CD4-positive, alpha-beta T cell (primary cell): ENCODE data around the gene HDGFL3. TPM values are rescaled to one million over a fixed set of nuclear protein-coding genes. Genes with fewer than 3 reads are reported as not detected.
A peak's percentile ranks its signal among the peaks of the same experiment; 100 is the strongest.

Experiments used
- ATAC-seq: fragments of 200-7000 bp; cut with Tn5 transposase; one replicate; pipeline ENCODE4 v1.10.0; 2022; ENCODE audit warnings: mild to moderate bottlenecking; ENCODE audit not compliant: poor library complexity
- CTCF ChIA-PET: fragments of 350-600 bp; sonication (Branson Sonifier 250); formaldehyde crosslinking; loops from one replicate; lab custom pipeline; 2021; ENCODE audit warnings: antibody characterized with exemption, inconsistent platforms; lab: Charles Lee
- POLR2A ChIA-PET: fragments of 350-600 bp; sonication (Branson Sonifier 250); formaldehyde crosslinking; loops from one replicate; lab custom pipeline; 2021; ENCODE audit warnings: antibody characterized with exemption, inconsistent platforms; lab: Charles Lee
- DNase-seq, 14 experiments: peaks; one replicate each; pipeline ENCODE4 v3.0.0-alpha.2; 2013 to 2020; ENCODE audit warnings: mixed read lengths in 2 of 14
- H3K27ac ChIP-seq, 2 donors: one replicate each; pipeline versions ENCODE4 v1.5.1 to v1.7.0; 2013; ENCODE audit warnings: low read length in 2 of 2, low read depth in 1 of 2, mild to moderate bottlenecking in 1 of 2
- H3K27me3 ChIP-seq, 2 experiments: 1 replicate in 1 of 2; 2 replicates in 1 of 2; pipeline versions ENCODE4 v1.6.1 to v1.7.0; 2013; ENCODE audit warnings: low read length in 2 of 2, control low read depth in 1 of 2, mild to moderate bottlenecking in 1 of 2, moderate library complexity in 1 of 2; ENCODE audit not compliant: insufficient read depth in 2 of 2, control insufficient read depth in 1 of 2
- H3K36me3 ChIP-seq: one replicate; pipeline ENCODE4 v1.6.1; 2013; ENCODE audit warnings: low read length, control low read depth; ENCODE audit not compliant: insufficient read depth
- H3K4me1 ChIP-seq: one replicate; pipeline ENCODE4 v1.6.1; 2013; ENCODE audit warnings: low read length, control low read depth; ENCODE audit not compliant: insufficient read depth
- H3K4me3 ChIP-seq: one replicate; pipeline ENCODE4 v1.5.1; 2013; ENCODE audit warnings: mild to moderate bottlenecking, low read length, moderate library complexity
- H3K9me3 ChIP-seq, 2 experiments: 1 replicate in 1 of 2; 2 replicates in 1 of 2; pipeline versions ENCODE4 v1.6.1 to v1.7.0; 2013; ENCODE audit warnings: low read length in 2 of 2, mild to moderate bottlenecking in 2 of 2, control low read depth in 1 of 2, moderate library complexity in 1 of 2; ENCODE audit not compliant: control insufficient read depth in 1 of 2, insufficient read depth in 1 of 2
- H3K27ac Mint-ChIP-seq: one replicate; pipeline ENCODE4 v1.8.0; 2020; ENCODE audit warnings: mixed read lengths
- H3K27me3 Mint-ChIP-seq: one replicate; pipeline ENCODE4 v1.8.0; 2021; ENCODE audit warnings: mixed read lengths
- H3K36me3 Mint-ChIP-seq: one replicate; pipeline ENCODE4 v1.8.0; 2021; ENCODE audit warnings: low read depth, mixed read lengths
- H3K4me1 Mint-ChIP-seq: one replicate; pipeline ENCODE4 v1.8.0; 2021; ENCODE audit warnings: low read depth, mixed read lengths
- H3K4me3 Mint-ChIP-seq: one replicate; pipeline ENCODE4 v1.8.0; 2020; ENCODE audit warnings: mild to moderate bottlenecking, mixed read lengths
- H3K9me3 Mint-ChIP-seq: one replicate; pipeline ENCODE4 v1.8.0; 2020; ENCODE audit warnings: mixed read lengths
- intact Hi-C, 2 experiments: fragments of 100-400 bp; cut with DNase I in 1 of 2; cut with micrococcal nuclease in 1 of 2; formaldehyde crosslinking; loops; one replicate each; pipeline versions ENCODE4 v1.15.1 to v1.9.0; 2023 to 2025; cut with DNase I, micrococcal nuclease
- total RNA-seq, 174 experiments: library from RNA in 2 of 174; stranded (reverse) in 2 of 174; gene quantifications; one replicate each; pipeline ENCODE4 v1.2.3 and lab custom pipeline; 2021 to 2026
- TF ChIP-seq, protein P1 (sequence below): fragments of 200-600 bp; IDR thresholded peaks from one replicate; pipeline ENCODE4 v1.8.0; 2022; ENCODE audit warnings: antibody characterized with exemption, mild to moderate bottlenecking

HDGFL3 gene
- total RNA-seq, 2 experiments from 2014 or later, result 5.5 to 5.9 TPM

DNA sequence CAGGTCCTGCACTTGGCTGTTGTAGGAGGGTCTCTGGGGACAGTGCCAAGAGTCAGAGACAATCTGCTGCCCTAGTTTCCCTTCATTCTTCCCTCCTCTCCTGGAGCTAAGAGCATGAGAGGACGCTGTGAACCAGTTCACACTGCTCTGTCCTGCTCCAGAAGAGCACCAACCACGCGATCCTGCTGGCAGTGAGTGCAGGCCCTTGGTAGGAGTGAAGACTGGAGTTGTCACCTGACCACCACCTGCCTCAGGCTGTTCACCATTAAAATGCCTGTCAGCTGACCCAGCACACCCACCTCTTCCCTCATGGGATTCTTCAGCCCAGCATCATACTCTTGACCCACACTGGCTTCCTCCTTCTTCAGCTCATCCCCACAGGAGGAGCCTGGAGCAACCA lies 97.2 kb downstream of the HDGFL3 start:
- H3K9me3 Mint-ChIP-seq, result no peaks in the 10 kb centered on the region
- Histone ChIP-seq H3K36me3 (no peaks in the 10 kb centered on the region), H3K4me3 (no peak overlapping the region), H3K27me3 (peaks cover 22 to 28% of the 10 kb centered on the region in 2 experiments), H3K4me1 (peaks cover 10% of the 10 kb centered on the region), H3K9me3 (peaks cover 0 to 10% of the 10 kb centered on the region in 2 experiments), H3K27ac (no peak overlapping the region)
- H3K4me3 Mint-ChIP-seq, result no peak overlapping the region
- POLR2A ChIA-PET, result no interaction called here
- CTCF ChIA-PET, result no interaction called here
- H3K4me1 Mint-ChIP-seq, result peaks cover 13% of the 10 kb centered on the region
- ATAC-seq, result no peak
- H3K27me3 Mint-ChIP-seq, result peaks cover 58% of the 10 kb centered on the region
- no peak for DNase-seq
- TF ChIP-seq, protein P1, sequence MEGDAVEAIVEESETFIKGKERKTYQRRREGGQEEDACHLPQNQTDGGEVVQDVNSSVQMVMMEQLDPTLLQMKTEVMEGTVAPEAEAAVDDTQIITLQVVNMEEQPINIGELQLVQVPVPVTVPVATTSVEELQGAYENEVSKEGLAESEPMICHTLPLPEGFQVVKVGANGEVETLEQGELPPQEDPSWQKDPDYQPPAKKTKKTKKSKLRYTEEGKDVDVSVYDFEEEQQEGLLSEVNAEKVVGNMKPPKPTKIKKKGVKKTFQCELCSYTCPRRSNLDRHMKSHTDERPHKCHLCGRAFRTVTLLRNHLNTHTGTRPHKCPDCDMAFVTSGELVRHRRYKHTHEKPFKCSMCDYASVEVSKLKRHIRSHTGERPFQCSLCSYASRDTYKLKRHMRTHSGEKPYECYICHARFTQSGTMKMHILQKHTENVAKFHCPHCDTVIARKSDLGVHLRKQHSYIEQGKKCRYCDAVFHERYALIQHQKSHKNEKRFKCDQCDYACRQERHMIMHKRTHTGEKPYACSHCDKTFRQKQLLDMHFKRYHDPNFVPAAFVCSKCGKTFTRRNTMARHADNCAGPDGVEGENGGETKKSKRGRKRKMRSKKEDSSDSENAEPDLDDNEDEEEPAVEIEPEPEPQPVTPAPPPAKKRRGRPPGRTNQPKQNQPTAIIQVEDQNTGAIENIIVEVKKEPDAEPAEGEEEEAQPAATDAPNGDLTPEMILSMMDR, result no peak
- intact Hi-C loops, result no loop called here
- no peaks in the 10 kb centered on the region for H3K36me3 Mint-ChIP-seq
- H3K27ac Mint-ChIP-seq, result no peak overlapping the region

DNA sequence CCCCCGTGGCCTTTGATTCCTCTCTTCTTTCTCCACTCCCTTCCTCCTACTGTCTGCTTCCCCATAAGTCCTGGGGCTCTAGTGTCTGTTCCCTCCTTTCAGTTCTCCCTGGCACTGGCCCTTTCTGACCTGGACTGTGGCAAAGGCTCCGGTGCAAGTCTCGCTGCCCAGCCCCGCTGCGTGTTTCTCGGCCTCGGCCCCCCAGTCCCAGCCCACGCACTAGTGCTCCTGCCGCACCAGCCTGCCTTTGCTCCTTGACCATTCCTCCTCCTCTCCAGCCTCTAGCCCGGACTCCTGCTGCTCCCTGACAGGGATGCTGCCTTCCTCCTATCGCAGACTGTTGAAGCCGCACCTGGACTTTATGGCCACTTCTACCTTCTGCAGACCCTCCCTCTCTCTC lies 98.1 kb downstream of the HDGFL3 start:
- intact Hi-C loops, result no loop called here
- DNase-seq, result no peak
- Histone ChIP-seq H3K27ac (no peak overlapping the region), H3K4me3 (no peak overlapping the region), H3K27me3 (peaks cover 24 to 28% of the 10 kb centered on the region in 2 experiments), H3K4me1 (peaks cover 10% of the 10 kb centered on the region), H3K9me3 (peaks cover 0 to 10% of the 10 kb centered on the region in 2 experiments), H3K36me3 (no peaks in the 10 kb centered on the region)
- POLR2A ChIA-PET, result no interaction called here
- Mint-ChIP-seq H3K27me3 (peaks cover 64% of the 10 kb centered on the region), H3K9me3 (no peaks in the 10 kb centered on the region), H3K4me3 (peak overlapping the region; percentile 37), H3K27ac (no peak overlapping the region), H3K36me3 (no peaks in the 10 kb centered on the region), H3K4me1 (peaks cover 14% of the 10 kb centered on the region)
- no peak for ATAC-seq
- TF ChIP-seq, protein P1, result no peak
- CTCF ChIA-PET, result no interaction called here

DNA sequence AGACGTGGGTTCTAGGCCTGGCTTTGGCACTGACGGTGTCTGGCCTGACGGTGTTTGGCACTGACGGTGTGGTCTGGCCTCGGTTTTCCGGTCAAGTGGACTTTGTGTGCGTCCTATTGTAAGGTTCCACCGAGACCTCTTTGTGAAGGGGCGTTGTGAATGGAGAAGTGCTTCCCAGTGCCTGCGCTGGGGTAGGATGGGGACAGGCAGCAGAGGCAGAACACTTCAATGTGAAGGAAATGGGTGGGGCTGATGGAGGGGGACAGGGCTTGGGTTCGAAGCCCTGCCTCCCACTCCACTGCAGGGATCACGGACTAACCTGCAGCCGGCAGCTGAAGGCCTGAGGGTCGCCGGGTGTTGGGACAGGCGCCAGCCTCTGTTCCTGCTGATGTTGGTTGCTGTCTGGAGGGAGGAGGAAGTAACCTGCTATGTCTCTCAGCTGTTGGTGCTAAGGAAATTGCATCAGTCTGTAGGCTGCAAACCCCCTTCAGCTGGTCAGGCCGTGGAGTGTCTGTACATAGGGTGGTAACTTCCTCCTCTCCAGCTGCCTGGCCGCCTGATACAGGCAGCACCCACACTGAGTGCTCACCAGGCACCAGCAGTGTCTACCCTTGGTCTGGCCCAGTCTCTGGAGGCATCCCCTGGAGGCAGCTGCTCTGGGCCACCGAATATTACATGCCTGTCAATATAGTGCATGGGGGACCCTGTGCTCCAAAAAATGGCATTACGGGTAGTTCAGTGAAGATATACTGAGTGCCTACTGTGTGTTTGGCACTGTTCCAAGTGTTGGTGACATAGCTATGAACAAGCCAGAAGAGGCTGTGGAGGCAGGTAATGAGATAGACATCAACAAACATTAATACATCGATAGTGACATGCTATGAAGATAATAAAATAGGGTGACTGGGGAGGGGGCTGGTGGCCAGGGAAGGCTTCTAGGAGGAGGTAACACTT lies 99.1 kb downstream of the HDGFL3 start:
- no peaks in the 10 kb centered on the region for H3K36me3 Mint-ChIP-seq
- peaks cover 73% of the 10 kb centered on the region for H3K27me3 Mint-ChIP-seq
- H3K4me3 ChIP-seq, result peak overlapping the region; percentile 19
- CTCF ChIA-PET, result interaction anchor here (0.9 kb wide), 1 partner anchor 97 kb away, joined by 3 read pairs; the partner anchor contains the start of gene C15orf40
- H3K4me1 ChIP-seq, result peaks cover 10% of the 10 kb centered on the region
- peak; percentile 39 for ATAC-seq
- no peak overlapping the region for H3K27ac Mint-ChIP-seq
- H3K4me3 Mint-ChIP-seq, result peak overlapping the region; percentile 68
- H3K27ac ChIP-seq, result no peak overlapping the region
- peaks cover 24 to 34% of the 10 kb centered on the region in 2 experiments for H3K27me3 ChIP-seq
- H3K9me3 Mint-ChIP-seq, result no peaks in the 10 kb centered on the region
- peak in 4 of 14 experiments; percentile 3 to 64 (median 42) for DNase-seq
- POLR2A ChIA-PET, result no interaction called here
- H3K9me3 ChIP-seq, result peaks cover 0 to 10% of the 10 kb centered on the region in 2 experiments
- no peaks in the 10 kb centered on the region for H3K36me3 ChIP-seq
- peaks cover 14% of the 10 kb centered on the region for H3K4me1 Mint-ChIP-seq
- TF ChIP-seq, protein P1, result no peak
- intact Hi-C loops, result no loop called here
